ENCODE data around the gene SLC22A23.

Gene SLC22A23

DNA sequence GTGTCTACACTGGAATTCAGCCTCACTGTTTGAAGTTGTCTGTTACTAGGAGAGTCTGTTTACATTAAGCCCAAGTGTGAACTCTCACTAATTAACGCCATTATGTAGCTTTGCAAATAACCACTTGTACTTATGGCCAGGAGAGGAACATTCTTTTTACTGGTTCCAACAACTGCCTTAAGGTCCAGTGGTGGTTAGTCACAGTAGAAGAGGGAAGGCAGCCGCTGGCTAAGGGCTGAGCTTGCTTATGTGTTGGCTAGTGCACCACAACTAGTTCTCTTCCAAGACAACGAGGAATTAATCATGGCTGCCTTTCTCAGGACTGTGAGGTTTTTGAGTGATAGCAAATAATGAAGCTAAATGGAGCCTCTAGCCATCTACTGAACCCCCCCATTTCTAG, 14.9 kb upstream of the SLC22A23 start:
- DNase-seq = no peak

GRCh38 chr6:3471286-3471685, 14.4 kb upstream of the SLC22A23 start:
- no peak for DNase-seq

GRCh38 chr6:3468585-3468984, 11.7 kb upstream of the SLC22A23 start:
- no peak for DNase-seq

DNA sequence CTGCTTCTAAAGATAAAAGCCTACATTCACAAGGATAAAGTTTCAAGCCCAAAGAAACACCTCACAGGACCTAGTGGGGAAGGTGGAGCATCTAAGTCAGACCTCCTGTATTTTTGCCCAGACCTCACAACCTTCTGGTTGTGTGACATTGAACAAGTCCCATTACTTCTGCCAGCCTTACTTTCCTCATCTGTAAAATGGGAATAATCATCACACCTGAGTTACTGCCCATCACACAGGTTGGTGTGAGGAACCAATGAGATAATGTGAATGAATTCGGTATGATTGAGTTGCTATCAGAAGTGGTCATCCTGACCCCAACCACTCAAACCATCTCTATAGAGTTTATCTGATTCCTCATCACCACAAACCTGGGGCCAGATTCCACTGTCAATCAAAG, 11.1 kb upstream of the SLC22A23 start:
- no peak for DNase-seq

- no peak for DNase-seq
These were observed 9.8 kb upstream of the SLC22A23 start for GRCh38 chr6:3466488-3467219.

- DNase-seq = no peak
These were observed 3.4 kb upstream of the SLC22A23 start for GRCh38 chr6:3460253-3460652.

GRCh38 chr6:3458706-3459421, 2.0 kb upstream of the SLC22A23 start:
- no peak for DNase-seq

DNA sequence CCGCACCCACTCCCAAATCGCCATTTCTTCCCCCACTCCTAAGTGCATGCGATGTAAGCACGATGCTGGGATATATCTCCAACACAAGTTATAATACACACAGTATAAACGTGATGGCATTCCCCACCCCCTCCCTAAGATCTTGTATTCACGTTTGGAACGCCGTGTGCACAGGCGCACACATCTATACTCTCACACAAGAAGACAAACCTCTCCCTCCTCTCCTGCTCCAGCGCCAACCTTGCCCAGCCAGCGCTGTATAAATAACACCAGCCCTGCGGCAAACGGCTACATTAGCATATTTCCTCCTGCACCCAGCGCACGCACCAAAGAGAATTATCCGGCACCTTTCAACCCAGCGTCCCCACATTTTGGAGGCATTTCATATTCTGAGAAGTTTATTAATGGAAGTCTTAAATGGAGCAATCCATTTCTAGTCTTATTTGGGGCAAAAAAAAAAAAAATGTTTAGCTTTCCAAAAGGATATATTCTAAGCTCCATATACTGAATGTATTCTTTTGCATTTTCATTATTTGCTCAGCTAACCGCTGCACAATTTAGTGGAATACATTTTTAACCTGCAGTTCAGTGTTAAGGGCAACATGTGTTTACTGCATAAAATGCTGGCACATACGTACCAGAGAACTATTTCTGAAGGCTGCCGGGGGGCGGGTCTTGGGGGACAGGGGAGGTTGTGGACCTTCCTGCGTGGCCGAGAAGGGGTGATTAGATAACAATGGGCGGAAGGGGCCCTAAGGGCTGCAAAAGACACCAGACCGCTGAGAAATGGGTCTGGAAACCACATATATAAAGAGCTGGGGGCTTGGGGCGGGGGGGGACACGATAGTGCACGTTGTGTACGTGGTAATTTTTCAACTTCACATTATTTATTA, 1.1 kb upstream of the SLC22A23 start:
- no peak for DNase-seq

- no peak for DNase-seq
These were observed 404 bp downstream of the SLC22A23 start for GRCh38 chr6:3456395-3456897.

DNA sequence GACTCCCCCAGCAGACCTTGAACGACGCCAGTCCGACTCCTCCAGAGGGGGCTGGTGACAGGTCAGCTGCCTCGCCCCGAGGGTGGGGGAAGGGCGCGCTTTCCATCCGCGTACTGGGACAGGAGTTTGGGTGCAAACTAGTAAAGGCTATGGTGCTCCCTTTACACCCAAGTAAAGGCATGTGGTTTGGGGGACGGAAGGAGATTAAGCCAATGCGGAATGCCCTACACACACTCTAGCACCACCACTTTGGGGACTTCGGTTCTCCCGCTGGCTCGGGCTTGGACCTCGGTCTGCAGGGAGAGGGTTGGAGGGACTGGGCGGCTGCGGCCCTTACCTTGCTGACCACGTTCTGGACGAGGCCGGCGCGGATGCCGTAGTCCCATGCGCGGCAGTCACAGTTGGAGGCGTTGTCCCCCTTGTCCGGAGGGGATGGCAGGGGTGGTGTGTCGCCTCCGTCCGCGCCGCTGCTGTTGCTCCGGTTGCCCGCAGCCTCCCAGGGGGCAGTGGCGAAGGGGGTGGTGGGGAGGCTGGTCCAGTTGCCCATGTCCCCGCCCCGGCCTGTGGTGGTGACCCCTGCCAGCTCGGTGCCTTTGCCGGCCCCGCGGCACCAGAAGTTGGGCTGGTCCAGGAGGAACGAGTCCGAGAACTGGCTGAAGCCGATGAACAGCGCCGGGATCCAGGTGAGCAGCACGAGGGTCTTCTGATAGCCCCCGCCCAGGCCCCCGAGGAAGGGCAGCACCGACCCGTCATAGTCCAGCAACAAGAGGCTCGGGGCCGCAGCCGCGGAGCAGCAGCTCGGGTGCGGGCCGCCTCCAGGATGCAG, 1.1 kb downstream of the SLC22A23 start:
- no peak for DNase-seq

DNA sequence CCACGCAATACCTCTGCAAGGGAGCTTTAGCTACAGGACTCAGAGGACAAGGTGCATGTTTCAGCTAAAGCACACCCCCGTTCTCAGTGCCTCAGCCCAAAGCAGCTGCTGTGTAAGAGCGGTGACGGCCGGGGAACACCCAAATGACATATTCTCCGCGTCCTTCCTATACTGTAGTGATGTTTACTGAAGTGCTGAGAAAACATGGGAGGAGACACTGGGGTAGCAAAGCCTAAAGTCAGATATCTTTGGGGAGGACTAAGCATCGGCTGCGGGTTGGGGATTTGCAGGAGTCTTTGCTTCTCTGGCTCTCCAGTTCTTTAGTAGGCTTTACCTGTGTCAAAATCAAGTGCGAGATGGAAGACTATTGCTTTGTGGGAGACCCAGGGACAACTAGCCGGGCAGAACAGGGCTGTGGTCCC, 1.7 kb downstream of the SLC22A23 start:
- no peak for DNase-seq

DNA sequence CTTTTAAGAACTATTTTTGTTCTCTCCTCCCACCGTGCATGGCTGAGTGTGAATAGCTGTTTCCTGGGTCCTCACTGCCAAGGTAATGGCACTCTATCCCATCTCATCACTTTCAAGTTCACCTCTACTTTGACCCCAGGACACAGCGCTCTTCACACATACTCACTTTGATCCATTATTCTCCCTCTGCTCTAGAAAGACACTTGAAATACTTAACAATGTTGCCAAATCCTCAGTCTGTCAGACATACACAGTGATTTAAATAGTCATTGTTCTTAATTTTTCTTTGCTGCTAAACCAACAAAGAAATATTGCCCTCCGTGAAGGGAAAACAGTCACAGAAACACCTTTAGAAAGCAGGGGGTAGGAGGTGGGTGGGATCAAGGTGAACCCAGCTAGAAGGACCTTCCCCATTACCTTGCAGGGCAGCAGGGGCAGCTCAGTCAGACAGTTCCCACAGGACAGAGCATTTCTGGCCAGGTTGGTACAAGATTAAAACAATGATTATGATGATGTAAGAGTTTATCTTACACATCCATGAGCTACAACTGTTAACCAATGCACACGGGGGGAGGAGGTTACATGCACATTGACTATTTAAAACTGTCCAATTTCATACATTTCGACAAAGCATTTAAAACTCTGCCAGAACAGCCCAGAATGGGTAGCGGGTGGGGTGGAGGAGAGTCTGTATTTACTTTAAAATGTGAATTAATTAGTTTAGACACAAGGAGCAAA, 2.4 kb downstream of the SLC22A23 start:
- DNase-seq = no peak

DNA sequence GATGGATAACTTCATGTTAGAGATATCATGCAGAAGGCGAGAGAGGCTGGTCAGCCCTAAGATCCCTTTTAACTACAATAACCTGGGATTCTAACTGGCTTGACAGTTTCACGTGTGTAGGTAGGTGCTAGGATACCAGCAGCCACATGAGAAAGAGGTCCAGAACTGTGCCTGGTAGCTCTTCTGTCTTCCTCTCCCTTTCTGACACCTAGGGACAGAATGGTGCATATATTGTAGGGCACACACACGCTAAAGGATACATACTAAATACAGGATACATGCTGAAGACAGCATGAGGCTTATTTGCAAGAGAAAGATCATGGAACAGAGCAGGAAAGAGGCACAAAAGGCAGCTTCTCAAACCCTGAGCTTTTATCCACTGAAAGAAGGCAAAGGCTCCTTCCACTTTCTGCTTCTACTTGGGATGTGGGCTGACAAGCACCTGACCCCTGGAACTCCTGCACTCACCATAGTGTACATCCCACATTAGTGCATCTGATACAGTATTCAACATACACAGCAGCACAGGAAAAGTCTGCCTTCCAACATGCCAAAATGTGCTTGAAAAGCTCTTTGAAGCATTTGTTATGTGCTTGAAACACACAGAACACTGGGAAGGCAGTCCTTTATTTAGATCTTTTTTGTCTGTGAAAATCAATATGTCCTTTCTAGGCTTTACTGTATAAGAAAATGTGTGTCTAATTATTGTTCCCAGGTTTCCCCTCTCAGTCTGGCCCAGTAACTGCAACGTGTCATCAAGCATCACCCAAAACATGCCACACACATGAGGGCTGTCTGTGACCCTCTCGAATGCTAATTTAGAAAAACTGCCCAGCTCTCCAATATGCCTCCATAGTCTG, 3.2 kb downstream of the SLC22A23 start:
- DNase-seq = no peak

DNA sequence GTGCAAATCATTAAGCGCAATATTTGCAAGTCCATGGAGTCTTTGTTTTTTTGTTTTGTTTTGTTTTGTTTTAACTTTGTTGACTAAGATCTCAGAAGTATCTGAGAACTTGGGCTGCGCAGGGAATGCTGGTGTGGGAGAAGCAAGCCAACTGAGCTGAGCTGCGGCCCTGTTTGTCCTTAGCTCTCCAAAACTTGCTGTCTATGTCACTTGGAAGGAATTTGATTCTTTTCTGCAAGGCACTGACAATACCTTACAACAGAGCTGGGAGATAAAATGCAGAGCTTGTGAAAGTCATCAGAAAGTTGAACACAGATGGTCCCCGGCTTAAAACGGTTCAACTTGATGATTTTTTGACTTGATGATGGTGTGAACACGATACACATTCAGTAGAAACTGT, 5.4 kb downstream of the SLC22A23 start:
- no peak for DNase-seq

GRCh38 chr6:3450888-3451287, 6.0 kb downstream of the SLC22A23 start:
- no peak for DNase-seq

DNA sequence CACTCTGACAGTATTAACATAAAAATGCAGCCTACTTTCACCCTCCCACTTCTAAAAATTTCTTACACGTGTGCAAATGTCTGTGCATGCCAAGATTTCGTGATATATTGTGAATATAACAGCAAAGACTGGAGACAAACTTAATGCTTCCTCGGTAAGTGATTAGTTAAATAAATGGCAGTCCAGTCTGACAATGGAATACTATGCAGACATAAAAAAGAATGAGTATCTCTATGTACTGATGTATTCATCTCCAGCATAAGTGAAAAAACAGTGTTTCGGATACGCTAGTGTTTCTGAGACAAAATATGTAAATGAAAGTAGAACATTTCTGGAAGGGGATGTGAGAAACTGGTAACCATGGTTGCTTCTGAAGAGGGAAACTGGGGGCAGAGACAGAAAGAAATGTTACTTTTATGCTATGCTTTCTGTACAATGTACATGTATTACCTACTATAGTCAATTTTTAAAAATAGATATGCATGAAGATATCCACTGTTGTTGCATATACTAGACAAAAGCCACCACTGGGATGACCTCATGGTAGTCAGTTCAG, 7.0 kb downstream of the SLC22A23 start:
- no peak for DNase-seq

DNA sequence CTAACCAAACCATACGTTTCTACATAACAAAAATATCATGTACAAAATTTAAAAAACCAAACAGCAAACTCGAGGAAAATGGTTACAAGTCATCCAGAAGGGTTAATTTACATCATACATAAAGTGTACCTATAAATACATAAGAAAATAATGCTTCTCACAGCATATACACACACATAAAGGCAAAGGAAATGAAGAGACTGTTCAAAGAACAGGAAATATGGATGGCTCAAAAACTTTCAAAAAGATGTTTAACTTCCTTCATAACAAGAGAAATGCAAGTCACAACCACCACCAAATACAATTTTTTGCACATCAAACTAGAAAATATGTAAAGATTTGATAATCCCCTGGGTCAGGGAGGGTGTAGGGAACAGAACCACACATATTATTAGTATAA, 7.5 kb downstream of the SLC22A23 start:
- no peak for DNase-seq

- no peak for DNase-seq
These were observed 9.8 kb downstream of the SLC22A23 start for GRCh38 chr6:3447005-3447404.

DNA sequence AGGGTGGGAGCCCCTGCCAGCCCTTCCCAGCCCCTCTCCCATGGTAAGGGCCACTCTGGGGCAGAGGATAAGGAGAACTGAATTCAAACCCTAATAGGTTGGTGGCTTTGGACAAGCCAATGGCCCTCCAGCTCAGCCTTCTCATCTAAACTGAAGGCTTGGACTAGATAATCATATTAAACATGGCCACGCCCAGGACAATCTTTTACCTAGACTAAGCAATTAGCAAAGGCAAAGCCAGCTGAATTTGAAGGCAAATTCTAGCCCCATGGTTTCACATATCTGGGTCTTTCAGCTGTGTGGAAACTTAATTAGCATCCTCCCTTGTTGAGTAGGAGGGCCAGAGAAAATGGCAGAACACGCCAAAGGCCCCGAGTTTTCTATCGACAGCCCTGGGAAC, 10.7 kb downstream of the SLC22A23 start:
- DNase-seq = no peak

Data from amniotic stem cell (primary cell).